Panc1 (cell line): ENCODE data around the gene FBXO42. TPM values are rescaled to one million over a fixed set of nuclear protein-coding genes. Genes with fewer than 3 reads are reported as not detected.

Experiments used
- ATAC-seq: fragments of 200-7000 bp; cut with Tn5 transposase; 2 replicates; pipeline ENCODE4 v1.9.1; 2020; ENCODE audit warnings: mild to moderate bottlenecking, moderate library complexity
- BruUV-seq: library from RNA; stranded (reverse); fragments of 400-500 nt; replicated peaks from 2 replicates; lab custom pipeline; 2021; lab: Mats Ljungman, UMichigan
- CTCF ChIA-PET: fragments of 300-600 bp; sonication (Branson Sonifier 250); formaldehyde crosslinking; loops from one replicate; lab custom pipeline; 2022; ENCODE audit warnings: antibody characterized with exemption; lab: Charles Lee
- POLR2A ChIA-PET: fragments of 300-600 bp; sonication (Branson Sonifier 250); formaldehyde crosslinking; loops from one replicate; lab custom pipeline; 2022; ENCODE audit warnings: antibody characterized with exemption; lab: Charles Lee
- DNase-seq: peaks from one replicate; pipeline ENCODE4 v3.0.0-alpha.2; 2010; ENCODE audit warnings: low read depth, low spot score
- H3K27ac ChIP-seq: 2 replicates; pipeline ENCODE4 v1.5.1; 2011; ENCODE audit warnings: mild to moderate bottlenecking, low read length, inconsistent platforms
- H3K27me3 ChIP-seq: fragments of 200-500 bp; sonication (Bioruptor generic); 2 replicates; pipeline ENCODE4 v1.6.0; 2014; ENCODE audit warnings: low read length, inconsistent platforms; ENCODE audit not compliant: control insufficient read depth, insufficient read depth
- H3K36me3 ChIP-seq: fragments of 200-500 bp; sonication (Bioruptor generic); 2 replicates; pipeline ENCODE4 v1.5.1; 2014; ENCODE audit warnings: inconsistent platforms, mild to moderate bottlenecking, low read length, moderate library complexity; ENCODE audit not compliant: control insufficient read depth, insufficient read depth
- H3K4me1 ChIP-seq: 2 replicates; pipeline ENCODE4 v1.5.1; 2011; ENCODE audit warnings: inconsistent platforms, mild to moderate bottlenecking, low read length, moderate library complexity; ENCODE audit not compliant: control insufficient read depth, insufficient read depth
- H3K4me3 ChIP-seq, 2 experiments: 2 replicates each; pipeline ENCODE4 v1.5.1; 2011 to 2012; ENCODE audit warnings: low read depth in 2 of 2, low read length in 2 of 2, mild to moderate bottlenecking in 2 of 2, inconsistent platforms in 1 of 2, moderate library complexity in 1 of 2
- H3K9me3 ChIP-seq: fragments of 200-500 bp; sonication (Bioruptor generic); 2 replicates; pipeline ENCODE4 v1.5.1; 2014; ENCODE audit warnings: low read depth, mild to moderate bottlenecking, inconsistent platforms, low read length, moderate library complexity; ENCODE audit not compliant: control insufficient read depth, insufficient read depth
- CTCF ChIP-seq: fragments of 450-650 bp; IDR thresholded peaks from 2 replicates; pipeline ENCODE4 v1.5.1; 2017; ENCODE audit warnings: mild to moderate bottlenecking
- POLR2AphosphoS5 ChIP-seq: IDR thresholded peaks from 2 replicates; pipeline ENCODE4 v1.6.1; 2012; ENCODE audit warnings: mild to moderate bottlenecking, low read depth, low read length, moderate library complexity
- REST ChIP-seq, 2 experiments: IDR thresholded peaks; 2 replicates each; pipeline ENCODE4 v1.6.1; 2011 to 2012; ENCODE audit warnings: low read depth in 2 of 2, control low read depth in 1 of 2, low read length in 1 of 2, mild to moderate bottlenecking in 1 of 2, moderate library complexity in 1 of 2; ENCODE audit not compliant: insufficient read depth in 1 of 2
- SIN3A ChIP-seq: IDR thresholded peaks from 2 replicates; pipeline ENCODE4 v1.6.1; 2012; ENCODE audit warnings: low read depth, mild to moderate bottlenecking, low read length, moderate library complexity, borderline replicate concordance; ENCODE audit not compliant: insufficient read depth
- TCF7L2 ChIP-seq: IDR thresholded peaks from 2 replicates; pipeline ENCODE4 v1.6.1; 2011; ENCODE audit warnings: mild to moderate bottlenecking, low read depth, low read length, inconsistent platforms
- in situ Hi-C: cut with HindIII; loops from 2 replicates; pipeline ENCODE4 v1.10.0; 2016; ENCODE audit warnings: low sequenced_read_pairs, low pct_unique_long_range_greater_than_20kb
- intact Hi-C: fragments of 100-400 bp; cut with micrococcal nuclease; formaldehyde crosslinking; loops from one replicate; pipeline ENCODE4 v1.10.0; 2022; ENCODE audit not compliant: unreplicated experiment
- total RNA-seq: library from RNA; stranded (reverse); gene quantifications from one replicate; pipeline ENCODE4 v1.2.1, GENCODE V29; 2021; ENCODE audit not compliant: unreplicated experiment

FBXO42 gene
- total RNA-seq, 1 experiment from 2014 or later: 25.7 TPM

- in situ Hi-C loops: no loop called here
- POLR2A ChIA-PET: interaction anchor here (0.6 kb wide), 1 partner anchor 10 kb away, joined by 3 read pairs; no protein-coding TSS in a partner anchor
Measured at GRCh38 chr1:16326833-16327404, 25.4 kb downstream of the FBXO42 start.

GRCh38 chr1:16324456-16324890 lies 27.8 kb downstream of the FBXO42 start:
- Histone ChIP-seq H3K4me1 (peaks cover 3% of the 10 kb centered on the region; the same call in 1 of the 2 replicates), H3K27ac (no peak overlapping the region), H3K4me3 (no peak overlapping the region), H3K9me3 (no peaks in the 10 kb centered on the region), H3K27me3 (no peaks in the 10 kb centered on the region), H3K36me3 (no peaks in the 10 kb centered on the region)
- no TSS peak for BruUV-seq
- in situ Hi-C loops: no loop called here
- DNase-seq (peak; percentile 13), ATAC-seq (peak; percentile 80)
- ChIA-PET CTCF (no interaction called here), POLR2A (no interaction called here)
- intact Hi-C loops: no loop called here
- TF ChIP-seq POLR2AphosphoS5: no peak
- no peak for TF ChIP-seq SIN3A
- TF ChIP-seq REST (IDR thresholded peaks at IDR 0.05; ENCODE audit: insufficient read depth in 1 of 2, low read depth in 2 of 2, low read length in 1 of 2): no peak
- TF ChIP-seq TCF7L2: no peak
- no peak for TF ChIP-seq CTCF

More at GRCh38 chr1:16326833-16327404, 25.4 kb downstream of the FBXO42 start:
- TF ChIP-seq CTCF (no peak), REST (IDR thresholded peaks at IDR 0.05; ENCODE audit: insufficient read depth in 1 of 2, low read depth in 2 of 2, low read length in 1 of 2) (no peak), POLR2AphosphoS5 (no peak), SIN3A (no peak), TCF7L2 (no peak)
- DNase-seq: no peak
- H3K27me3 ChIP-seq: no peaks in the 10 kb centered on the region
- H3K9me3 ChIP-seq: no peaks in the 10 kb centered on the region
- H3K4me1 ChIP-seq: peaks cover 3% of the 10 kb centered on the region; the same call in 1 of the 2 replicates
- no peaks in the 10 kb centered on the region for H3K36me3 ChIP-seq
- no peak for ATAC-seq
- CTCF ChIA-PET: no interaction called here
- no peak overlapping the region for H3K27ac ChIP-seq
- TSS peak; percentile 25 for BruUV-seq
- intact Hi-C loops: no loop called here
- no peak overlapping the region for H3K4me3 ChIP-seq
